Stimulated activated CD8-positive, alpha-beta memory T cell treated with anti-CD3 and anti-CD28 coated beads, Interleukin-12 subunit alpha, Interleukin-12 subunit beta, amount 100 ng/mL, for 24 hours (primary cell): Measurements from ENCODE around the gene PLEKHG1.

Experiments
- DNase-seq: peaks from one replicate; pipeline ENCODE4 v3.0.0-alpha.2; 2020; ENCODE audit errors: extremely low read depth

PLEKHG1 gene

GRCh38 chr6:150620244-150620643 is 20.6 kb downstream of the PLEKHG1 start:
- no peak for DNase-seq

- no peak for DNase-seq
Observed at GRCh38 chr6:150620763-150621162, 21.1 kb downstream of the PLEKHG1 start.

GRCh38 chr6:150622476-150622875 is 22.8 kb downstream of the PLEKHG1 start:
- DNase-seq = no peak

GRCh38 chr6:150622941-150623874 is 23.5 kb downstream of the PLEKHG1 start:
- no peak for DNase-seq

GRCh38 chr6:150624191-150624590 is 24.5 kb downstream of the PLEKHG1 start:
- DNase-seq = no peak

GRCh38 chr6:150625927-150626326 is 26.2 kb downstream of the PLEKHG1 start:
- DNase-seq = no peak

- DNase-seq = no peak
Observed at GRCh38 chr6:150627154-150627553, 27.5 kb downstream of the PLEKHG1 start.

GRCh38 chr6:150627585-150628025 is 27.9 kb downstream of the PLEKHG1 start:
- no peak for DNase-seq

- no peak for DNase-seq
Observed at GRCh38 chr6:150628908-150629307, 29.2 kb downstream of the PLEKHG1 start.

- no peak for DNase-seq
Observed at GRCh38 chr6:150631283-150631983, 31.7 kb downstream of the PLEKHG1 start.

GRCh38 chr6:150631984-150632642 is 32.4 kb downstream of the PLEKHG1 start:
- no peak for DNase-seq

- DNase-seq = no peak
Observed at GRCh38 chr6:150632785-150633485, 33.2 kb downstream of the PLEKHG1 start.

- DNase-seq = no peak
Observed at GRCh38 chr6:150633486-150633834, 33.8 kb downstream of the PLEKHG1 start.

- no peak for DNase-seq
Observed at GRCh38 chr6:150634176-150634963, 34.7 kb downstream of the PLEKHG1 start.

- no peak for DNase-seq
Observed at GRCh38 chr6:150634964-150635292, 35.2 kb downstream of the PLEKHG1 start.

GRCh38 chr6:150635906-150636514 is 36.3 kb downstream of the PLEKHG1 start:
- DNase-seq = no peak

GRCh38 chr6:150636808-150637207 is 37.1 kb downstream of the PLEKHG1 start:
- no peak for DNase-seq

GRCh38 chr6:150637266-150637665 is 37.6 kb downstream of the PLEKHG1 start:
- no peak for DNase-seq

GRCh38 chr6:150638267-150638666 is 38.6 kb downstream of the PLEKHG1 start:
- DNase-seq = no peak

- no peak for DNase-seq
Observed at GRCh38 chr6:150638765-150639164, 39.1 kb downstream of the PLEKHG1 start.
